ENCODE measurements around the gene CYP26A1. TPM values are rescaled to one million over a fixed set of nuclear protein-coding genes. Genes with fewer than 3 reads are reported as not detected.

The CYP26A1 gene
- total RNA-seq, 1 experiment from 2014 or later = not detected

DNA sequence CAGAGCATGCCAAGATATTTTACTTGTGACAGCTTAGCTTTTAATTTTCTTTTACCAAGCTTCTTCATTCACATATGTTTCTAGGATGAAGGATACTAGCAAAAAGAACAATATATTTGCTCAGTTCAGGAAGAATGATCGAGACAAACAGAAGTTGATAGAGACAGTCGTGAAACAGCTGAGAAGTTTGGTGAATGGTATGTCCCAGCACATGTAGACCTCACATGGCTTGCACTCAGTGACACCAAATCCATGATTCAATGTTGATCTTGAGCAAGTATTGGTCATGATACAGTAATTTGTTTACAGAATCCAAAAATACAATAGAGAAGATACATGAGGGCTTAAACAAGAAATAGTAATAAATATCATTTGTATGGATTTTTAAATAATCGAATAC is 15.6 kb upstream of the CYP26A1 start:
- Mint-ChIP-seq H3K9me3 (ENCODE audit: unreplicated experiment) (no peaks in the 10 kb centered on the region), H3K4me1 (ENCODE audit: insufficient read depth, unreplicated experiment) (no peaks in the 10 kb centered on the region), H3K27ac (ENCODE audit: low read depth, unreplicated experiment) (no peak overlapping the region), H3K27me3 (ENCODE audit: insufficient read depth, unreplicated experiment) (no peaks in the 10 kb centered on the region), H3K36me3 (ENCODE audit: insufficient read depth, unreplicated experiment) (peaks cover 6% of the 10 kb centered on the region), H3K4me3 (ENCODE audit: unreplicated experiment) (no peak overlapping the region)
- intact Hi-C loops (cut with micrococcal nuclease) = no loop called here
- no peak for DNase-seq (ENCODE audit: unreplicated experiment)
- TF ChIP-seq, protein P1, sequence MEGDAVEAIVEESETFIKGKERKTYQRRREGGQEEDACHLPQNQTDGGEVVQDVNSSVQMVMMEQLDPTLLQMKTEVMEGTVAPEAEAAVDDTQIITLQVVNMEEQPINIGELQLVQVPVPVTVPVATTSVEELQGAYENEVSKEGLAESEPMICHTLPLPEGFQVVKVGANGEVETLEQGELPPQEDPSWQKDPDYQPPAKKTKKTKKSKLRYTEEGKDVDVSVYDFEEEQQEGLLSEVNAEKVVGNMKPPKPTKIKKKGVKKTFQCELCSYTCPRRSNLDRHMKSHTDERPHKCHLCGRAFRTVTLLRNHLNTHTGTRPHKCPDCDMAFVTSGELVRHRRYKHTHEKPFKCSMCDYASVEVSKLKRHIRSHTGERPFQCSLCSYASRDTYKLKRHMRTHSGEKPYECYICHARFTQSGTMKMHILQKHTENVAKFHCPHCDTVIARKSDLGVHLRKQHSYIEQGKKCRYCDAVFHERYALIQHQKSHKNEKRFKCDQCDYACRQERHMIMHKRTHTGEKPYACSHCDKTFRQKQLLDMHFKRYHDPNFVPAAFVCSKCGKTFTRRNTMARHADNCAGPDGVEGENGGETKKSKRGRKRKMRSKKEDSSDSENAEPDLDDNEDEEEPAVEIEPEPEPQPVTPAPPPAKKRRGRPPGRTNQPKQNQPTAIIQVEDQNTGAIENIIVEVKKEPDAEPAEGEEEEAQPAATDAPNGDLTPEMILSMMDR (IDR thresholded peaks at IDR 0.05; ENCODE audit: unreplicated experiment) = no peak
- BruUV-seq (replicated peaks) = no TSS peak
- POLR2A ChIA-PET = interaction anchor here (0.5 to 1.3 kb wide), 2 partner anchors 44 to 411 kb away, joined by 3 to 4 read pairs; no protein-coding TSS in a partner anchor
- CTCF ChIA-PET = interaction anchor here (0.7 to 2.3 kb wide), 3 partner anchors 9 to 52 kb away, joined by 3 to 15 read pairs (median 4); no protein-coding TSS in a partner anchor

DNA sequence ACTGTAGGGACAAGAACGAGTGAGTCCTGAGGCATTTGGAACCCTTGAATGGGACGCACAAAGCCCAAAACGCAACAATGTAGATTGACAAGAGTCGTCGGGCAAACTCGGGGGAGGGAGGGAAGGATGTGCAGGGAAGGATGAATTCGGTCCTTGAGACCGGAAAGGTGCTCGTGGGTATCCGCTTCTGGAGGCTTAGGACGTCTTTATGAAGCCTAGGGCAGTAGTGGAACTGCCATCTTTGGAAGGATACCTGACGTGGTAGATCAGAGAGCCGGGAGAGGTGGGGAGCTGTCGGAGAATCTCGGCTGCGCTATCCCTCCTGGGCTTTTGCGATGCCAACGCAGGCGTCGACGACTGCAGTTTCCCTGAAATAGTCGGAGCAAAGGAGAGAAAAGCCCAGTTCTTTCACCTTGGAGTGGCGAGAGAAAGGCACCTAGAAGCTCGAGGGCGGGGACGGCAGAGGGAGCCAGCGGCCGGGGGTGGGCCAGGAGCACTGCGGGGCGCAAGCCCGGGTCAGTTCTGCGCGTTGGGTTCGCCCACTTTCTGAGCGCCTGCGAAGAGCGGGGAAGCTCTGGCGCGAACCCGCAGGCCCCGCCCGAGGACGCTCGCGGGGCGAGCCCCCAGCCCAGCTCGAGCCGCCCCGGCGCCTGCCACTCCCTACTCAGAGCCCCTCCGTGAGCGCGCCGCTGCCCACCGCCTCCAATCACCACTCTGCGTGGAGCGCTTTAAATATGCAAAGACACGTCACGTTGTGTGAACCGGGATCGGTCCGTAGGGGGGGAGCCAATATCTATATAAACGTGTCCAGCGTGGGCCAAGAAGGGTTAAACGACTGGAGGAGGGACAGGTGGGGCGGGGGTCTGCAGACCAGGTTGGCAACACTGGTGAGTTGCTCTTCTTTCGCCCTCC is 13.5 kb upstream of the CYP26A1 start, which contains the start of gene CYP26C1:
TSS of gene CYP26C1 (plus strand) at position 824 of the 912 bp plus-strand sequence. CDS start 466 bp downstream, outside the sequence.
- intact Hi-C loops (cut with micrococcal nuclease) = no loop called here
- no peaks in the 10 kb centered on the region for H3K4me1 Mint-ChIP-seq (ENCODE audit: insufficient read depth, unreplicated experiment)
- no peak for DNase-seq (ENCODE audit: unreplicated experiment)
- no peak within 1 kb of the TSS for H3K4me3 Mint-ChIP-seq (ENCODE audit: unreplicated experiment)
- H3K27ac Mint-ChIP-seq (ENCODE audit: low read depth, unreplicated experiment) = no peak within 1 kb of the TSS
- no TSS peak for BruUV-seq (replicated peaks)
- no peaks in the 10 kb centered on the region for H3K9me3 Mint-ChIP-seq (ENCODE audit: unreplicated experiment)
- H3K27me3 Mint-ChIP-seq (ENCODE audit: insufficient read depth, unreplicated experiment) = no peaks in the 10 kb centered on the region
- H3K36me3 Mint-ChIP-seq (ENCODE audit: insufficient read depth, unreplicated experiment) = peaks cover 6% of the 10 kb centered on the region
- TF ChIP-seq, protein P1 (IDR thresholded peaks at IDR 0.05; ENCODE audit: unreplicated experiment) = no peak
- ChIA-PET POLR2A (no interaction called here), CTCF (interaction anchor here (0.7 kb wide), 1 partner anchor 331 kb away, joined by 4 read pairs; no protein-coding TSS in a partner anchor)

DNA sequence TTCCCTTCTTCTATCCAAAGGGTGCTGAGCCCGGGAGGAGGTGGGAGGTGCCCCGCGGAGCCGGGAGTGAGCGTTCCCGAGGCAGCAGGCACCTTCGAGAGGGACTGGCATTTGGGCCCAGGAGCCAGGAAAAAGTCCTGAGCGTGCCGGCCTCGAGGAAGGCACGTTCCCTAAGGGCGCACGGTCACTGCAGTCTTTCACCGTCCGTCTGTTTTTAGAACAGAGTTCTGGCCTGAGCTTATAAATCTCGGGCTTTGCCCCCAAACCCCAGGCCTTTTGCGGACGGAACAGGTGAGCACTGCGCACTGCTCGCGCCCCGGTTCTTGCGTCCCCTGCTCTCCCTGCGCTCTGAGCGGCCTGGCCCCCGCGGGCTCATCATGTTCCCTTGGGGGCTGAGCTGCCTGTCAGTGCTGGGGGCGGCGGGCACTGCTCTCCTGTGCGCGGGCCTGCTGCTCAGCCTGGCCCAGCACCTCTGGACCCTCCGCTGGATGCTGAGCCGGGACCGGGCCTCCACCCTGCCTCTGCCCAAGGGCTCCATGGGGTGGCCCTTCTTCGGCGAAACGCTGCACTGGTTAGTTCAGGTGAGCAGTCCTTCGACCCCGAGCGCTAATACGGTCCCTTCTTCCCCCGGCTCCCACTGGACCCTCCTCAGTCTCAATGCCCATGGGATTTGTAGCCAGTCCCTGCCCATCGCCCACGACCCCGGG is 12.7 kb upstream of the CYP26A1 start:
- H3K36me3 Mint-ChIP-seq (ENCODE audit: insufficient read depth, unreplicated experiment) = peaks cover 6% of the 10 kb centered on the region
- BruUV-seq (replicated peaks) = no TSS peak
- H3K4me1 Mint-ChIP-seq (ENCODE audit: insufficient read depth, unreplicated experiment) = no peaks in the 10 kb centered on the region
- ChIA-PET POLR2A (no interaction called here), CTCF (no interaction called here)
- H3K4me3 Mint-ChIP-seq (ENCODE audit: unreplicated experiment) = no peak overlapping the region
- H3K9me3 Mint-ChIP-seq (ENCODE audit: unreplicated experiment) = no peaks in the 10 kb centered on the region
- H3K27ac Mint-ChIP-seq (ENCODE audit: low read depth, unreplicated experiment) = no peak overlapping the region
- TF ChIP-seq, protein P1 (IDR thresholded peaks at IDR 0.05; ENCODE audit: unreplicated experiment) = no peak
- DNase-seq (ENCODE audit: unreplicated experiment) = no peak
- no peaks in the 10 kb centered on the region for H3K27me3 Mint-ChIP-seq (ENCODE audit: insufficient read depth, unreplicated experiment)
- intact Hi-C loops (cut with micrococcal nuclease) = no loop called here
